ENCODE results near the gene ITGB1BP2. TPM values are rescaled to one million over a fixed set of nuclear protein-coding genes. Genes with fewer than 3 reads are reported as not detected.
"Not testable (repeated sequence)": the region's sequence is repeated elsewhere in the genome, so short reads cannot be mapped to it uniquely, and the experiment has no call there.

Gene ITGB1BP2
- total RNA-seq, 1 experiment from 2014 or later, result 1.3 TPM

- DNase-seq (ENCODE audit: low read depth), result no peak
Measured at GRCh38 chrX:71302461-71303213, 1.1 kb downstream of the ITGB1BP2 start.

GRCh38 chrX:71304561-71304960 is 3.0 kb downstream of the ITGB1BP2 start:
- no peak for DNase-seq (ENCODE audit: low read depth)

GRCh38 chrX:71315917-71316316 is 14.4 kb downstream of the ITGB1BP2 start:
- DNase-seq (ENCODE audit: low read depth), result no peak

- DNase-seq (ENCODE audit: low read depth), result not testable (repeated sequence)
Measured at GRCh38 chrX:71316959-71317358, 15.4 kb downstream of the ITGB1BP2 start.

- no peak for DNase-seq (ENCODE audit: low read depth)
Measured at GRCh38 chrX:71320126-71320525, 18.6 kb downstream of the ITGB1BP2 start.

- DNase-seq (ENCODE audit: low read depth), result no peak
Measured at GRCh38 chrX:71321731-71322130, 20.2 kb downstream of the ITGB1BP2 start.

GRCh38 chrX:71324452-71324851 is 22.9 kb downstream of the ITGB1BP2 start:
- DNase-seq (ENCODE audit: low read depth), result not testable (repeated sequence)

GRCh38 chrX:71326394-71326793 is 24.8 kb downstream of the ITGB1BP2 start:
- DNase-seq (ENCODE audit: low read depth), result no peak

GRCh38 chrX:71349151-71349665 is 47.7 kb downstream of the ITGB1BP2 start:
- not testable (repeated sequence) for DNase-seq (ENCODE audit: low read depth)

GRCh38 chrX:71349867-71350266 is 48.3 kb downstream of the ITGB1BP2 start:
- not testable (repeated sequence) for DNase-seq (ENCODE audit: low read depth)

GRCh38 chrX:71352439-71352838 is 50.9 kb downstream of the ITGB1BP2 start:
- DNase-seq (ENCODE audit: low read depth), result not testable (repeated sequence)

Other genes with a start within 250 kb of the ITGB1BP2 start
- 38.5 and 46.1 TPM in 2 replicates for gene SNX12, start 233.4 kb upstream of the ITGB1BP2 start, total RNA-seq (2014; rRNA removed; shearing (Covaris generic))
- gene FOXO4, start 205.9 kb upstream of the ITGB1BP2 start, total RNA-seq (2014; rRNA removed; shearing (Covaris generic)), result 0.69 and 2.9 TPM in 2 replicates
- not detected in 2 replicates for gene CXorf65, start 195.0 kb upstream of the ITGB1BP2 start, total RNA-seq (2014; rRNA removed; shearing (Covaris generic))
- gene IL2RG, start 190.2 kb upstream of the ITGB1BP2 start, total RNA-seq (2014; rRNA removed; shearing (Covaris generic)), result not detected in 2 replicates
- 14.7 and 17.7 TPM in 2 replicates for gene MED12, start 183.2 kb upstream of the ITGB1BP2 start, total RNA-seq (2014; rRNA removed; shearing (Covaris generic))
- not detected in 2 replicates for gene NLGN3, start 156.9 kb upstream of the ITGB1BP2 start, total RNA-seq (2014; rRNA removed; shearing (Covaris generic))
- gene GJB1, start 78.5 kb upstream of the ITGB1BP2 start, total RNA-seq (2014; rRNA removed; shearing (Covaris generic)), result not detected in 2 replicates
- 8.8 and 10.3 TPM in 2 replicates for gene ZMYM3, start 47.6 kb upstream of the ITGB1BP2 start, total RNA-seq (2014; rRNA removed; shearing (Covaris generic))
- 413 and 418 TPM in 2 replicates for gene NONO, start 18.1 kb upstream of the ITGB1BP2 start, total RNA-seq (2014; rRNA removed; shearing (Covaris generic))
- 17.4 and 34.3 TPM in 2 replicates for gene TAF1, start 64.6 kb downstream of the ITGB1BP2 start, total RNA-seq (2014; rRNA removed; shearing (Covaris generic))
- 32.4 and 44.0 TPM in 2 replicates for gene OGT, start 231.4 kb downstream of the ITGB1BP2 start, total RNA-seq (2014; rRNA removed; shearing (Covaris generic))

Measured in Daoy (cell line).